B cell (primary cell): ENCODE results near the gene ATAD5. TPM values are rescaled to one million over a fixed set of nuclear protein-coding genes. Genes with fewer than 3 reads are reported as not detected.

Experiments
- ATAC-seq: fragments of 200-7000 bp; cut with Tn5 transposase; one replicate; pipeline ENCODE4 v1.10.0; 2021; ENCODE audit warnings: low read depth, mild to moderate bottlenecking, moderate number of reproducible peaks, moderate library complexity
- CTCF ChIA-PET: fragments of 350-600 bp; sonication (Branson Sonifier 250); formaldehyde crosslinking; loops from one replicate; lab custom pipeline; 2021; ENCODE audit warnings: antibody characterized with exemption, inconsistent platforms; lab: Charles Lee
- POLR2A ChIA-PET: fragments of 350-600 bp; sonication (Branson Sonifier 250); formaldehyde crosslinking; loops from one replicate; lab custom pipeline; 2021; ENCODE audit warnings: antibody characterized with exemption; lab: Charles Lee
- DNase-seq: peaks from one replicate; pipeline ENCODE4 v3.0.0; 2013
- H2AFZ ChIP-seq: 2 replicates; pipeline ENCODE4 v1.6.1; 2012; ENCODE audit warnings: mild to moderate bottlenecking, low read depth, low read length; ENCODE audit not compliant: insufficient read depth, poor library complexity, severe bottlenecking
- H3K27ac ChIP-seq, 2 donors: 1 replicate in 1 of 2; 2 replicates in 1 of 2; pipeline ENCODE4 v1.5.1; 2012 to 2013; ENCODE audit warnings: low read length in 2 of 2, mild to moderate bottlenecking in 2 of 2, moderate library complexity in 1 of 2
- H3K27me3 ChIP-seq, 4 experiments: fragments of 200-600 bp in 1 of 4; sonication (generic) in 1 of 4; replicated peaks in 1 of 4; 1 replicate in 2 of 4; 2 replicates in 2 of 4; pipeline versions ENCODE4 v1.6.1 to v1.7.0; 2013 to 2016; ENCODE audit warnings: low read length in 3 of 4, mild to moderate bottlenecking in 2 of 4, mixed read lengths in 1 of 4, moderate library complexity in 1 of 4; ENCODE audit not compliant: insufficient read depth in 4 of 4, control insufficient read depth in 3 of 4; ENCODE audit errors: control extremely low read depth in 1 of 4
- H3K36me3 ChIP-seq, 2 experiments: replicated peaks in 1 of 2; 1 replicate in 1 of 2; 2 replicates in 1 of 2; pipeline versions ENCODE4 v1.6.1 to v1.7.1; 2013; ENCODE audit warnings: low read length in 1 of 2; ENCODE audit not compliant: insufficient read depth in 2 of 2, control insufficient read depth in 1 of 2; ENCODE audit errors: control extremely low read depth in 1 of 2, extremely low read depth in 1 of 2
- H3K4me1 ChIP-seq, 2 donors: fragments of 200-600 bp in 1 of 2; sonication (generic) in 1 of 2; 1 replicate in 1 of 2; 2 replicates in 1 of 2; pipeline versions ENCODE4 v1.5.1 to v1.6.1; 2013 to 2017; ENCODE audit warnings: low read length in 2 of 2; ENCODE audit not compliant: control insufficient read depth in 2 of 2, insufficient read depth in 2 of 2
- H3K4me2 ChIP-seq: replicated peaks from 2 replicates; pipeline ENCODE3; 2012; ENCODE audit warnings: mild to moderate bottlenecking, low read depth, low read length; ENCODE audit not compliant: poor library complexity, severe bottlenecking
- H3K4me3 ChIP-seq, 5 experiments: fragments of 200-600 bp in 1 of 5; sonication (generic) in 1 of 5; 1 replicate in 3 of 5; 2 replicates in 2 of 5; pipeline versions ENCODE4 v1.5.1 to v1.7.0; 2011 to 2016; ENCODE audit warnings: low read length in 4 of 5, mild to moderate bottlenecking in 4 of 5, low read depth in 2 of 5, control low read depth in 1 of 5, moderate library complexity in 1 of 5; ENCODE audit not compliant: insufficient read depth in 1 of 5; ENCODE audit errors: control extremely low read depth in 1 of 5, extremely low read depth in 1 of 5
- H3K79me2 ChIP-seq: fragments of 200-600 bp; sonication (generic); one replicate; pipeline ENCODE4 v1.6.0; 2016; ENCODE audit warnings: low read length; ENCODE audit not compliant: control insufficient read depth, insufficient read depth
- H3K9ac ChIP-seq: fragments of 200-600 bp; sonication (generic); 2 replicates; pipeline ENCODE4 v1.6.1; 2017; ENCODE audit warnings: mild to moderate bottlenecking, low read length, moderate library complexity
- H3K9me3 ChIP-seq, 3 donors: one replicate each; pipeline versions ENCODE4 v1.6.1 to v1.7.1; 2013; ENCODE audit warnings: low read length in 2 of 3; ENCODE audit not compliant: control insufficient read depth in 2 of 3, insufficient read depth in 1 of 3; ENCODE audit errors: control extremely low read depth in 1 of 3
- H4K20me1 ChIP-seq: 2 replicates; pipeline ENCODE4 v1.6.0; 2012; ENCODE audit warnings: mild to moderate bottlenecking, low read length; ENCODE audit not compliant: insufficient read depth, control insufficient read depth, poor library complexity, severe bottlenecking
- H3K27ac Mint-ChIP-seq: one replicate; pipeline ENCODE4 v1.8.0; 2021; ENCODE audit warnings: mixed read lengths
- H3K27me3 Mint-ChIP-seq: one replicate; pipeline ENCODE4 v1.8.0; 2021; ENCODE audit warnings: mixed read lengths
- H3K4me1 Mint-ChIP-seq: one replicate; pipeline ENCODE4 v1.8.0; 2021; ENCODE audit warnings: mixed read lengths
- H3K4me3 Mint-ChIP-seq: one replicate; pipeline ENCODE4 v1.8.0; 2021; ENCODE audit warnings: mixed read lengths
- H3K9me3 Mint-ChIP-seq: one replicate; pipeline ENCODE4 v1.8.0; 2022; ENCODE audit warnings: mixed read lengths; ENCODE audit not compliant: insufficient read depth
- CTCF ChIP-seq: fragments of 200-600 bp; IDR thresholded peaks from one replicate; pipeline ENCODE4 v1.8.0; 2022; ENCODE audit warnings: antibody characterized with exemption, mild to moderate bottlenecking
- EZH2 ChIP-seq: IDR thresholded peaks from 2 replicates; pipeline ENCODE4 v1.6.1; 2012; ENCODE audit warnings: borderline replicate concordance, low read depth, mild to moderate bottlenecking, moderate library complexity, low read length; ENCODE audit not compliant: insufficient read depth, poor library complexity, severe bottlenecking
- WGBS: methylation state at CpG from one replicate; pipeline ENCODE4 v1.1.5; 2013; ENCODE audit warnings: missing lambda C conversion rate; ENCODE audit not compliant: insufficient coverage; 5-methylcytosine and 5-hydroxymethylcytosine counted together
- intact Hi-C: fragments of 100-400 bp; cut with micrococcal nuclease; formaldehyde crosslinking; loops from one replicate; pipeline ENCODE4 v1.10.0; 2022
- polyA plus RNA-seq: library from polyadenylated mRNA; depleted of rRNA; stranded (reverse); fragments of >200 nt; gene quantifications from 2 replicates; pipeline ENCODE4 v1.2.3, GENCODE V29; 2012
- total RNA-seq, 2 donors: library from RNA; stranded (reverse); fragments of 120-200 nt in 1 of 2; gene quantifications; 1 replicate in 1 of 2; 2 replicates in 1 of 2; pipeline versions ENCODE4 v1.2.3 to v1.2.4, GENCODE V29; 2013 to 2022

The ATAD5 gene
- total and polyA plus RNA-seq, 2 donors (not counting 1 experiment from before 2014, with no cell fraction given) = 1.2 to 7.3 TPM

GRCh38 chr17:30823421-30823820, 8.3 kb upstream of the ATAD5 start:
- peak overlapping the region; percentile 94 for H3K4me3 Mint-ChIP-seq
- H3K9me3 Mint-ChIP-seq = no peaks in the 10 kb centered on the region
- peak overlapping the region; percentile 97 for H3K27ac Mint-ChIP-seq
- ChIA-PET CTCF (interaction anchor here (0.9 to 11.7 kb wide), 5 partner anchors 8 to 30 kb away, joined by 3 to 207 read pairs (median 4); partner anchors contain the start of gene ATAD5), POLR2A (interaction anchor here (1.0 to 8.2 kb wide), 4 partner anchors 9 to 148 kb away, joined by 3 to 66 read pairs (median 6); partner anchors contain the start of gene RNF135)
- peaks cover 75% of the 10 kb centered on the region for H3K79me2 ChIP-seq
- no peaks in the 10 kb centered on the region for H3K9me3 ChIP-seq
- H3K9ac ChIP-seq = peak overlapping the region; percentile 91
- H4K20me1 ChIP-seq = peaks cover 29% of the 10 kb centered on the region
- WGBS = no CpG with 5 or more reads among the region's 7 CpGs
- intact Hi-C loops = loop anchor here (10.0 kb wide), 1 partner anchor 449 kb away; the partner anchor contains the start of gene CPD
- H3K4me3 ChIP-seq = peak overlapping the region; percentile 87 to 97 (median 95)
- H3K36me3 ChIP-seq = no peaks in the 10 kb centered on the region
- H3K4me2 ChIP-seq = peak overlapping the region; percentile 72
- peak overlapping the region; percentile 96 for H2AFZ ChIP-seq
- peaks cover 53 to 55% of the 10 kb centered on the region in 2 donors for H3K4me1 ChIP-seq
- TF ChIP-seq CTCF (no peak), EZH2 (no peak)
- H3K4me1 Mint-ChIP-seq = peaks cover 53% of the 10 kb centered on the region
- H3K27me3 Mint-ChIP-seq = no peaks in the 10 kb centered on the region
- no peak for ATAC-seq
- H3K27ac ChIP-seq = peak overlapping the region; percentile 62 to 90
- peak; percentile 29 for DNase-seq
- no peaks in the 10 kb centered on the region for H3K27me3 ChIP-seq

GRCh38 chr17:30824002-30824355, 7.8 kb upstream of the ATAD5 start:
- Mint-ChIP-seq H3K27ac (peak overlapping the region; percentile 97), H3K9me3 (no peaks in the 10 kb centered on the region), H3K4me3 (peak overlapping the region; percentile 94), H3K27me3 (no peaks in the 10 kb centered on the region), H3K4me1 (peaks cover 47% of the 10 kb centered on the region)
- Histone ChIP-seq H3K9me3 (no peaks in the 10 kb centered on the region), H3K4me2 (peak overlapping the region; percentile 72), H3K27me3 (no peaks in the 10 kb centered on the region), H3K79me2 (peaks cover 70% of the 10 kb centered on the region), H3K36me3 (no peaks in the 10 kb centered on the region), H3K27ac (peak overlapping the region; percentile 62 to 90), H4K20me1 (peaks cover 29% of the 10 kb centered on the region), H3K4me3 (peak overlapping the region; percentile 87 to 97 (median 95)), H2AFZ (peak overlapping the region; percentile 96), H3K9ac (peak overlapping the region; percentile 91), H3K4me1 (peaks cover 47 to 49% of the 10 kb centered on the region in 2 donors)
- intact Hi-C loops = loop anchor here (1.0 to 10.0 kb wide), 5 partner anchors 8 to 449 kb away; partner anchors contain the start of genes CPD and GOSR1
- ChIA-PET CTCF (interaction anchor here (0.6 to 11.7 kb wide), 11 partner anchors 12 to 148 kb away, joined by 3 to 207 read pairs (median 4); partner anchors contain the start of gene RNF135), POLR2A (interaction anchor here (0.6 to 8.2 kb wide), 8 partner anchors 10 to 1648 kb away, joined by 3 to 66 read pairs (median 4); partner anchors contain the start of genes RNF135 and TEFM)
- WGBS = 0% methylated on average over 11 of the region's 11 CpGs
- ATAC-seq (peak; percentile 2), DNase-seq (no peak)
- TF ChIP-seq EZH2 (no peak), CTCF (no peak)
